Measurements from ENCODE around the gene WDR86.

WDR86 gene

GRCh38 chr7:151390598-151391357 lies 19.1 kb downstream of the WDR86 start:
- no peak for DNase-seq (ENCODE audit: low read depth)

DNA sequence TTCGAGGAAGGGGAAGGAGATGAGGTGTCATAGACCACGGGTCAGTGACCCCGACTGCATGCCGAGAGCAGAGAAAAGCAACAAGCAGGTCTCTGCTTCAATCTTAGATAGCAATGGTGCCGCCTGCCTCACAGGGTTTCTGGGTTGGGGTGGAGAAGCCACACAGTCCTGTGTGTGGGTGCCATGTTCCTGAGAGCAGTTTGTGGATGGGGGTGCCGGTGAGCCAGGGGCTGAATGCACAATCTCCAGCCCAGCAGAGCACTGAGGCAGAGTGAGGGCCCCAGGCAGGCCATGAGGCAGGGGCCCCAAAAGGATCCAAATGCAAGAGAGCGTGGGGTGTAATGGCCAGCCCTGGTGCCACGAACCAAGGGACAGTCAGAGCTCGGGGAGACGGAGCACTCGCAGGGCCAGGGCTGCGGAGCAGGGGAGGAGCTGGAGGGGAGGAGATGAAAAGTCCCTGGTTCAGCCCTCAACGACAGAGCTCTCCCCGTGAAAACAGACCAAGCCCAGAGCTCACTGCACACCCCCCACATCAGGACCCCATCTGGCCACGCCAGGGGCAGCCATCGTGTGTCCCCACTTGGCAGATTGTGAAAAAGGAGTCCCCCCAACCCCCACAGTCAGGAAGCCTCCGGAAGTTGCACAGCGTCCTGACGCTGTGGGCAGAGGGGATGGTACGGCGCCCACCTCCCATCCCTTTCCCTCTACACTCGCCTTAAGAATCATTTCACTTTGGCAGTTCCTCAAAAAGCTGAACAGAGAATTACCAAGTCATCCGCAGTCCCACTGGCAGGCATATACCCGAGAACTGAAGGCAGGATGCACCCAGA lies 19.9 kb downstream of the WDR86 start:
- DNase-seq (ENCODE audit: low read depth): no peak

DNA sequence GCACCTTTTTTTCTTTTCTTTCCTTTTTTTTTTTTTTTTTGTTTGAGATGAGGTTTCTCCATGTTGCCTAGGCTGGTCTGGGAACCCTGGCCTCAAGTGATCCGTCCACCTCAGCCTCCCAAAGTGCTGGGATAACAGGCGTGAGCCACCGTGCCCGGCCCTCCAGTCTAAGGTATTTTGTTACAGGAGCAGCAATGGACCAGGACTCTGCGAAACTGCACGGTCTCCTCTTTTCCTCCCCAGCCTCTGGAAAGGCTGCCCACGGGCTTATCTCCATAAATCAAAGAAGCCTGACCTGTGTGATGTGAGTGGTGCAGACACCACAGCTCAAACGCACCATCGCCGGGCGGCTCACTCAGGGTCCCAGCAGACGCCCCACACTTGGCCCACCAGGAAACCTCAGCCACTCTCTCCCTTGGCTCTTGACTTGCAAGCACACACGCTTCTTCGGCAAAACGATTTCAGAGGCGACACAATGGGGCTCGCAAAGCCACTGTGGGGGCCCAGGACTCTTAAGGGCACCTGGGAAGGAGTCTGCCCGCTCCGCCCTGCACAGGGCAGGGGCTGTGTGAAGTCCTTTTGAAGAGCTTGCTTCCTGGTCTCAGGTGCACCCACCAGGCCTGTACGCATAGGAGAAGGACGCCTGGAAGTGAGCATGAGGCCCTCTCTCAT lies 20.6 kb downstream of the WDR86 start:
- DNase-seq (ENCODE audit: low read depth): no peak

DNA sequence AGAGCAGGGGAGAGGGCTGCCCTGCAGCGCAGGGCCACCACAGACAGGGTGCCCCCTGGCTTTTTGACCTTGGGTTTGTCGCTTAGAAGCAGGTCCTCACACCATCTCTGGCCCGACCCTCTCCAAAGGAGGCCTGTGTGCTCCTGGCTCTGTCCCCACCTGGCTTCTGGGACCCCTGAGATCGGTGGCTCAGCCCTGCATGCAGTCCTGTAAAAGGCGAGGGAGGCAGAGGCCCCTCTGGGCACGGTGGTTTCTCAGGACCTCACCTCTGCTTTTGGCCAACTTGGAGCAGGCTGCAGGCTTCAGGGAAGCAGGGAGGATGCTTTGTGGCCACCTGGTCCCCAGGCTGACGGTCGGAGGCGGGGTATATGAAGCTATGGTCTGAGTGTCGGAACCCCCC lies 21.4 kb downstream of the WDR86 start:
- no peak for DNase-seq (ENCODE audit: low read depth)

DNA sequence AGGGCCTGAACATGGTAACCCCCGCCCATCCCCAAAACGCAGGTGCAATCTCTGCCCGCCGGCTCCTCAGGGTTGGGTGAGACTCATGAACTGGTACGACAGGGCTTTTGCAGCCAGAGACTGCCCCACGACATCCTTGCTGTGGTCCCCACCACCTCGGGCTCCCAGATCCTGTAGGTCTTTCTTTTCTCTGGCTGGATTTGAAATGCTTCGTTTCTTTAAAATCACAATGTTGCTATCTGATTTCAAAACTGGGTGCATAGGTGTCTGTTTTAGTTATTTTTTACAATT lies 21.9 kb downstream of the WDR86 start:
- no peak for DNase-seq (ENCODE audit: low read depth)

DNA sequence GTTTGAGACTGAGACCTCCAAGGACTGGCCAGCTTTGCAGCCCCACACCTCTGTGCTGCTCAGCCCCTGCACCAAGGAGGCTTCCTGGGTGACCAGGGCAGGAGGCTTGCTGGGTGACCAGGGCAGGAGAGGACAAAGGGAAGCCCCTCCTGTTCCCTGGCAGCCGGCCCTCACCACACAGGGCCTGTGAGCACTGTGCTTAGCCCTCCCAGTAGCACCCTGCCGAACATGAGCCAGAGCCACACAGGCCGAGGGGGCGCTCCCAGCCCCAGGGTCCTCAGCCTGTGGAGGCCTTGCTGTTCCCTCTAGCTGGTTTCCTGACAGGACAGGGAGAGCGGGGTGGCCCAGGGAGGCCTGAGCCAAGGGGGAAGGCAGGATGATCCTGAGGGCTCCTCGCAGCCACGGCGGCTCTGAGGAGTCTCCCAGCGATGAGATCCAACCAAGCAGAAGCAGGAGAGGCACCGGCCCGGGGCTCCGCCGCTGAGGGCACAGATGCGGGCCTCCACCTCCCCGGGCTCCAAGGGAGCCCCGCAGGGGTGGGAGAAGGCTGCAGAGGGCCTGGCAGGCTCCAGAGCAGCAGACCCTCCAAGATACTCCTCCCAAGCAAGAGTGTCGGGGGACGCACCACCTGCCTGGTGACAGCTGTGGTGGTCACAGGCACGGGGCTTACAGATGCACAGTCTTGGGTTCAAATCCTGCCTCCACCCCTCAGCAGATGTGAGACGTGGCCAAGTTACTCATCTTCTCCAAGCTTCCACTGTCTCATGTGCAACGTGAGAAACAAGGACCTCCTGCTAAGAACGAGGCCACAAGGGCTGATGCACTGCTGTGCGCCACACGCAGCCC lies 22.5 kb downstream of the WDR86 start:
- no peak for DNase-seq (ENCODE audit: low read depth)

- no peak for DNase-seq (ENCODE audit: low read depth)
These were observed 23.3 kb downstream of the WDR86 start for GRCh38 chr7:151386301-151387160.

DNA sequence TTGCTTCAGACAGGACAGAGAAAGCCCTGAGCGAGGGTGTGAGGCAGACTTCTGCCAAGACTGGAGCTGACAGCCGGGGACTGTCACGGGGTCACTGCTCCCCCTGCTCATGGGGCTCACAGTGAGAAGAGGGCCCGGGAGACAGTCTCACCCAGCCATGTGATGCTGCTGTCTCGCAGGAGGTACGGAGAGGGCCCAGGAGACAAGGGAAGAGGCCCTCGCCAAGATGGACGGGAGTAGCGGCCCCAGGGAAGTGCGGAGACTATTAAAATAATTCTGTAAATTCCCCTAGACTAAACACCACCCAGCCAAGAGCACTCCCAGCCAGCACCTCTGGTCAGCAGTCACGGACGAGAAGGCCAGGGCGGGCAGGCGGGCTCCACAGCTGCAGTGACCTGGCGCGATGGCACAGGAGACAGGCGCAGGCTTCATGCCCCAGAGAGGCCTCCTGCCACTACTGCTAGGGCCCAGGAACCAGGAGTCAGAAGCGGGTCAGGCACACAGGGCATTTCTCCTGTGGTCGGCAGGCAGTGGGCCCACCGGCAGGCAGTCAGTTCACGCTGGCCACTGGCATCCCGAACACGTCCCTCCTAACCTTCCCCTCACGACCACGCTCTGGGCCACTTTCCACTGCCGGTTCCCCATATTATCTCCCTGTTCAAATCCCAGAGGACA lies 24.1 kb downstream of the WDR86 start:
- no peak for DNase-seq (ENCODE audit: low read depth)

GRCh38 chr7:151384776-151385625 lies 24.8 kb downstream of the WDR86 start:
- DNase-seq (ENCODE audit: low read depth): no peak

- no peak for DNase-seq (ENCODE audit: low read depth)
These were observed 25.5 kb downstream of the WDR86 start for GRCh38 chr7:151384352-151384697.

- no peak for DNase-seq (ENCODE audit: low read depth)
These were observed 26.0 kb downstream of the WDR86 start for GRCh38 chr7:151383638-151384351.

GRCh38 chr7:151382079-151382885 lies 27.6 kb downstream of the WDR86 start:
- DNase-seq (ENCODE audit: low read depth): no peak

DNA sequence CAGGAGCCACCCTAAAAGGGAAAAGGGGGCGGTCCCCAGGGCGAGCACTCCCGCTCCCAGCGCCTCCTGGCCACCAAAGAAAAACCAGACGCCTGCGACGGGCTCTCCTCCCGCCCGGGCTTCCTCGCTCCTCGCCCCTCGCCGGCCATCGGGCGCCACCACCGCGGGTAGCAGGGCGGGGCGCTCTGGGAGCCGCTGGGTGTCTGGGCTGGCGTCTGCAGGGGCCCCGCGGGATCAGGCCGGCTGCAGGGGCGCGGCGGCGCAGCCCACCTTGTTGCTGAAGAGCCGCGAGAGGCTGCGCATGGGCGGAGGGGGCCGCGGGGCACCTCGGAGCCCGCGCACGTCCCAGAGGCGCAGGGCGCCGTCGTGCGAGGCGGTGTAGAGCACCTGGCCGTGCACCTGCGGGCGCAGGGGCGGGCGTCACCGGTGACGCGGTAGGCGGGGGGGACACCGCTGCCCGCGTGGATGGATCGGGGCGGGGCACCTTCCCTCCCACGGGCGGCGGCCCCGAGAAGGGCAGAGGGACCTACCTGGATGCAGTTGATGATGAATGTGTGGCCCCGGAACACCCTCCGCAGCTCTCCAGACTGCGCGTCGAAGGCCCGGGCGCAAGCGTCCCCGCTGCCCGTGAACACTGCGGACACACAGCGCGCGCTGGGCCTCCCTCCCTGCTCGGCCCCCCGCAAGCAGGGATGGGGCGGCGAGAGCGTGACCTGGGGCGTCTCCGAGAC lies 28.3 kb downstream of the WDR86 start:
- no peak for DNase-seq (ENCODE audit: low read depth)

- DNase-seq (ENCODE audit: low read depth): no peak
These were observed 28.8 kb downstream of the WDR86 start for GRCh38 chr7:151381098-151381347.

DNA sequence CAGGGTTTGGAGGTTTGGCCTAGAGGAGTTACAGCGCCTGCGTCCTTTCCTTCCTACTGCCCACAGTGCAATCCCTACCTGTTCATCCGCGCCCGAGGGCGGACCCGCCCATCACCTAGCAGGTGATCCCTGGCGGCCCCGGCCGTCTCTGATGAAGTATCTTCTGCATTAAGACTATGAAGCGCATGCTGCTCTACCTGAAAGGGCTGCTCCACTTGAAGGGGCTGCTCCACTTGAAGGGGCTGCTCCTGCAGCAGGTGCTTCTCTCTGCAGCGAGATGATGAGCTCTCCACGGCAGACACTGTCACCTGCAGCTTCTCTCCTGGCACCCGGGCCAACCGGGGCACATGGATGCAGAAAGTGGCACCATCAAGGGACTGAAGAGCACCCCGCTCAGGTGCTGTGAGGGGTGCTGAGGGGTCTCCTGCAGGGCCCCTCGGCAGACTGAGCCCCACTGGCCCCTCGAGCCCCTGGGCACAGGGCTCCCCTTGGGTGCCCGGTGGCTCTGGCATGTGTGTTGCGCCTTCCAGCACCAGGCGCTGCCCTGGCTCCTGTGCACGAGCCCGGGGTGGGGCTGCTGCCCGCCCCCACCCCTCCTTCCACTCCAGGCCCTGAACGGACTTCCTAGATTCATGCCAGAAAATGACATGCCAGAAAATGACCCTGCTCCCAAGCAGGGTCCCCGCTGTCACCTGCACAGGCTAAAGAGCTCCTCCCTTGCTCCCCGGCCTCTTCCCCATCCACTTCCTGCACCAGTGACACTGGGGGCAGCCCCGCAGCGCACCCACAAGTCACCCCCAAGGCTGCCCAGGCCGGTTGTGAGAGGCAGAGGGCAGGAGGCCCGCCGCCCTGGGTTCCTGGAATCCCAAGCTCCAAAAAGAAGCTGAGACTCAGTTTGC lies 29.4 kb downstream of the WDR86 start:
- DNase-seq (ENCODE audit: low read depth): no peak

DNA sequence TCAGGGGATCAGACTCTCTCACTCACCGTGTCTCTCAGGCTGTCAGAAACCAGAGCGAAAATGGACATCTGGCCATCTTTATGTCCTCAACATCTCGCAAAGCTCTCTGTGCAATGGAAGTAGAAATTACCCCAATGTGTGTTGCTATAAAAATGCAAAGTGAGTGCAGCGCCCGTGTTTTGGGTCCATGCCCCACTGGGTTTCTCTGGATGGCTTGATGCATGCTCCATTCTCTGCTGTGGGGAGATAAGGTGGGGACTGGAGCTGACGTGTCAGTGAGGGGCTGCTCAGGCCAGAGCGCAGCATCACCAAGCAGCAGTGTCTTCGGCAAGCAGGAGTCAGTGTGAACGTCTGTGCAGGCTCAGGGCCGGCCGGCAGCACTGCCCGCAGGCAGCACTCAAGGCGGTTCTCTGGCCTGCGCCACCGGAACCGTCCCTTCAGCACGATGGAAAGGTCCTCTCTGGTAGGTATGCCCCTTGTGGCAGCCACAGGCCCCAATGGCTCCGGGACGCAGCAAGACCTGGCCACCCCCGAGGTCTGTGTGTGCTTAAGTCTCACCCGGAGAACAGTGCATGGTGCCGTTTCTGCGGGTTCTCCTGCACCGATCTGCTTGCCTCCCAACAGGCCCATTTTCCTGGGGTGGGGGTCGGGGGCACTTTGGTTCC lies 30.2 kb downstream of the WDR86 start:
- no peak for DNase-seq (ENCODE audit: low read depth)

Data from GM04504 (cell line).